Fibroblast of skin of left biceps (primary cell): Measurements from ENCODE around the gene OTOG.

Experiments
- DNase-seq, 2 experiments: peaks; one replicate each; pipeline ENCODE4 v3.0.0-alpha.2; 2013; ENCODE audit warnings: low read depth in 2 of 2

The OTOG gene

GRCh38 chr11:17517186-17517585 is 29.9 kb upstream of the OTOG start:
- no peak for DNase-seq

- no peak for DNase-seq
Measured at GRCh38 chr11:17518366-17518765, 28.7 kb upstream of the OTOG start.

GRCh38 chr11:17519061-17519885 is 27.8 kb upstream of the OTOG start:
- DNase-seq, result no peak

GRCh38 chr11:17521106-17521900 is 25.8 kb upstream of the OTOG start:
- DNase-seq, result no peak

- no peak for DNase-seq
Measured at GRCh38 chr11:17522655-17523054, 24.4 kb upstream of the OTOG start.

GRCh38 chr11:17524221-17524620 is 22.8 kb upstream of the OTOG start:
- DNase-seq, result no peak

- DNase-seq, result no peak
Measured at GRCh38 chr11:17525570-17525969, 21.5 kb upstream of the OTOG start.

GRCh38 chr11:17526326-17526725 is 20.7 kb upstream of the OTOG start:
- no peak for DNase-seq

GRCh38 chr11:17526931-17527627 is 20.0 kb upstream of the OTOG start:
- DNase-seq, result no peak

- no peak for DNase-seq
Measured at GRCh38 chr11:17527628-17527995, 19.4 kb upstream of the OTOG start.

GRCh38 chr11:17528181-17528691 is 18.8 kb upstream of the OTOG start:
- no peak for DNase-seq

- no peak for DNase-seq
Measured at GRCh38 chr11:17528906-17529843, 17.9 kb upstream of the OTOG start.

- no peak for DNase-seq
Measured at GRCh38 chr11:17529844-17530185, 17.2 kb upstream of the OTOG start.

- DNase-seq, result no peak
Measured at GRCh38 chr11:17531071-17531600, 15.9 kb upstream of the OTOG start.

- DNase-seq, result peak in 1 of 2 experiments; percentile 1
Measured at GRCh38 chr11:17531636-17532113, 15.4 kb upstream of the OTOG start.

- DNase-seq, result no peak
Measured at GRCh38 chr11:17532784-17533183, 14.3 kb upstream of the OTOG start.

GRCh38 chr11:17533341-17533740 is 13.7 kb upstream of the OTOG start:
- DNase-seq, result no peak

GRCh38 chr11:17533778-17534415 is 13.2 kb upstream of the OTOG start:
- no peak for DNase-seq

- DNase-seq, result no peak
Measured at GRCh38 chr11:17535488-17535887, 11.6 kb upstream of the OTOG start.

GRCh38 chr11:17537261-17537660 is 9.8 kb upstream of the OTOG start:
- no peak for DNase-seq
